ENCODE measurements around the gene KCNJ10. TPM values are rescaled to one million over a fixed set of nuclear protein-coding genes. Genes with fewer than 3 reads are reported as not detected.

Gene KCNJ10
- total and polyA plus RNA-seq, 5 donors from 2014 or later: not detected

GRCh38 chr1:160031365-160032164 is 38.4 kb downstream of the KCNJ10 start, which contains the start of gene PIGM:
PIGM (minus strand) TSS chr1:160031990; CDS start chr1:160031739, 251 bp downstream.
- Histone ChIP-seq H3K27me3 (ENCODE audit: control insufficient read depth, insufficient read depth, low read length) (no peaks in the 10 kb centered on the region), H3K36me3 (ENCODE audit: control insufficient read depth, insufficient read depth, low read length) (no peaks in the 10 kb centered on the region), H3K4me3 (ENCODE audit: low read depth, low read length) (peak within 1 kb of the TSS; percentile 81), H3K4me1 (ENCODE audit: control insufficient read depth, insufficient read depth, low read length, poor library complexity, severe bottlenecking) (peaks cover 29% of the 10 kb centered on the region), H3K27ac (ENCODE audit: insufficient read depth, low read length, poor library complexity, severe bottlenecking) (peak within 1 kb of the TSS; percentile 69), H3K9me3 (ENCODE audit: control insufficient read depth in 2 of 2, low read length in 2 of 2) (no peaks in the 10 kb centered on the region)
- peak; percentile 98 to 99 for ATAC-seq (ENCODE audit: low read depth in 2 of 2)
- Mint-ChIP-seq H3K4me3 (peak within 1 kb of the TSS; percentile 96 to 98 (median 97)), H3K4me1 (peaks cover 24 to 49% (median 40%) of the 10 kb centered on the region in 4 donors), H3K27me3 (no peaks in the 10 kb centered on the region), H3K9me3 (peaks cover 0 to 1% (median 0%) of the 10 kb centered on the region in 7 donors), H3K27ac (peak within 1 kb of the TSS; percentile 89 to 97 (median 97)), H3K36me3 (peaks cover 5% of the 10 kb centered on the region)
- peak; percentile 91 to 98 (median 93) for DNase-seq

- Mint-ChIP-seq H3K27ac (peak overlapping the region; percentile 89 to 97 (median 97)), H3K4me3 (peak overlapping the region; percentile 96 to 98 (median 97)), H3K36me3 (peaks cover 6% of the 10 kb centered on the region), H3K9me3 (peaks cover 0 to 1% (median 0%) of the 10 kb centered on the region in 7 donors), H3K4me1 (peaks cover 24 to 49% (median 40%) of the 10 kb centered on the region in 4 donors), H3K27me3 (no peaks in the 10 kb centered on the region)
- DNase-seq: no peak
- H3K4me1 ChIP-seq (ENCODE audit: control insufficient read depth, insufficient read depth, low read length, poor library complexity, severe bottlenecking): peaks cover 29% of the 10 kb centered on the region
- no peaks in the 10 kb centered on the region for H3K9me3 ChIP-seq (ENCODE audit: control insufficient read depth in 2 of 2, low read length in 2 of 2)
- H3K36me3 ChIP-seq (ENCODE audit: control insufficient read depth, insufficient read depth, low read length): no peaks in the 10 kb centered on the region
- peak overlapping the region; percentile 69 for H3K27ac ChIP-seq (ENCODE audit: insufficient read depth, low read length, poor library complexity, severe bottlenecking)
- ATAC-seq (ENCODE audit: low read depth in 2 of 2): peak; percentile 3 to 23
- H3K27me3 ChIP-seq (ENCODE audit: control insufficient read depth, insufficient read depth, low read length): no peaks in the 10 kb centered on the region
- H3K4me3 ChIP-seq (ENCODE audit: low read depth, low read length): peak overlapping the region; percentile 81
Measured at GRCh38 chr1:160030657-160031364, 39.1 kb downstream of the KCNJ10 start.

GRCh38 chr1:160028426-160028825 is 41.5 kb downstream of the KCNJ10 start:
- ATAC-seq (ENCODE audit: low read depth in 2 of 2) (no peak), DNase-seq (no peak)
- H3K27ac ChIP-seq (ENCODE audit: insufficient read depth, low read length, poor library complexity, severe bottlenecking): no peak overlapping the region
- H3K27me3 ChIP-seq (ENCODE audit: control insufficient read depth, insufficient read depth, low read length): no peaks in the 10 kb centered on the region
- Mint-ChIP-seq H3K9me3 (peaks cover 0 to 1% (median 0%) of the 10 kb centered on the region in 7 donors), H3K36me3 (peaks cover 12% of the 10 kb centered on the region), H3K27ac (no peak overlapping the region), H3K4me3 (peak overlapping the region in 2 of 4 donors; percentile 49 to 75), H3K27me3 (no peaks in the 10 kb centered on the region), H3K4me1 (peaks cover 24 to 49% (median 39%) of the 10 kb centered on the region in 4 donors)
- H3K4me1 ChIP-seq (ENCODE audit: control insufficient read depth, insufficient read depth, low read length, poor library complexity, severe bottlenecking): peaks cover 29% of the 10 kb centered on the region
- no peaks in the 10 kb centered on the region for H3K36me3 ChIP-seq (ENCODE audit: control insufficient read depth, insufficient read depth, low read length)
- H3K9me3 ChIP-seq (ENCODE audit: control insufficient read depth in 2 of 2, low read length in 2 of 2): no peaks in the 10 kb centered on the region
- no peak overlapping the region for H3K4me3 ChIP-seq (ENCODE audit: low read depth, low read length)

- Histone ChIP-seq H3K4me1 (ENCODE audit: control insufficient read depth, insufficient read depth, low read length, poor library complexity, severe bottlenecking) (peaks cover 7% of the 10 kb centered on the region), H3K4me3 (ENCODE audit: low read depth, low read length) (no peak overlapping the region), H3K36me3 (ENCODE audit: control insufficient read depth, insufficient read depth, low read length) (no peaks in the 10 kb centered on the region), H3K27me3 (ENCODE audit: control insufficient read depth, insufficient read depth, low read length) (no peaks in the 10 kb centered on the region), H3K27ac (ENCODE audit: insufficient read depth, low read length, poor library complexity, severe bottlenecking) (no peak overlapping the region), H3K9me3 (ENCODE audit: control insufficient read depth in 2 of 2, low read length in 2 of 2) (no peaks in the 10 kb centered on the region)
- peaks cover 12% of the 10 kb centered on the region for H3K36me3 Mint-ChIP-seq
- no peak overlapping the region for H3K4me3 Mint-ChIP-seq
- peaks cover 4 to 26% (median 17%) of the 10 kb centered on the region in 4 donors for H3K4me1 Mint-ChIP-seq
- H3K9me3 Mint-ChIP-seq: no peaks in the 10 kb centered on the region
- no peak for ATAC-seq (ENCODE audit: low read depth in 2 of 2)
- DNase-seq: no peak
- H3K27me3 Mint-ChIP-seq: peaks cover 4% of the 10 kb centered on the region
- H3K27ac Mint-ChIP-seq: no peak overlapping the region
Measured at GRCh38 chr1:160025314-160025713, 44.6 kb downstream of the KCNJ10 start.

GRCh38 chr1:160024195-160024905 is 45.6 kb downstream of the KCNJ10 start:
- peaks cover 4% of the 10 kb centered on the region for H3K27me3 Mint-ChIP-seq
- Histone ChIP-seq H3K4me1 (ENCODE audit: control insufficient read depth, insufficient read depth, low read length, poor library complexity, severe bottlenecking) (no peaks in the 10 kb centered on the region), H3K27ac (ENCODE audit: insufficient read depth, low read length, poor library complexity, severe bottlenecking) (no peak overlapping the region), H3K4me3 (ENCODE audit: low read depth, low read length) (no peak overlapping the region), H3K27me3 (ENCODE audit: control insufficient read depth, insufficient read depth, low read length) (no peaks in the 10 kb centered on the region), H3K36me3 (ENCODE audit: control insufficient read depth, insufficient read depth, low read length) (no peaks in the 10 kb centered on the region), H3K9me3 (ENCODE audit: control insufficient read depth in 2 of 2, low read length in 2 of 2) (no peaks in the 10 kb centered on the region)
- H3K36me3 Mint-ChIP-seq: peaks cover 12% of the 10 kb centered on the region
- no peak overlapping the region for H3K27ac Mint-ChIP-seq
- ATAC-seq (ENCODE audit: low read depth in 2 of 2) (no peak), DNase-seq (no peak)
- H3K9me3 Mint-ChIP-seq: no peaks in the 10 kb centered on the region
- no peak overlapping the region for H3K4me3 Mint-ChIP-seq
- peaks cover 4 to 18% (median 12%) of the 10 kb centered on the region in 4 donors for H3K4me1 Mint-ChIP-seq

GRCh38 chr1:160022330-160023310 is 47.3 kb downstream of the KCNJ10 start:
- peaks cover 12% of the 10 kb centered on the region for H3K36me3 Mint-ChIP-seq

More at GRCh38 chr1:160022330-160023310, 47.3 kb downstream of the KCNJ10 start:
- Histone ChIP-seq H3K9me3 (ENCODE audit: control insufficient read depth in 2 of 2, low read length in 2 of 2) (no peaks in the 10 kb centered on the region), H3K36me3 (ENCODE audit: control insufficient read depth, insufficient read depth, low read length) (no peaks in the 10 kb centered on the region), H3K4me3 (ENCODE audit: low read depth, low read length) (no peak overlapping the region), H3K4me1 (ENCODE audit: control insufficient read depth, insufficient read depth, low read length, poor library complexity, severe bottlenecking) (no peaks in the 10 kb centered on the region), H3K27me3 (ENCODE audit: control insufficient read depth, insufficient read depth, low read length) (peaks cover 2% of the 10 kb centered on the region), H3K27ac (ENCODE audit: insufficient read depth, low read length, poor library complexity, severe bottlenecking) (no peak overlapping the region)
- Mint-ChIP-seq H3K4me3 (no peak overlapping the region), H3K9me3 (peaks cover 0 to 2% (median 0%) of the 10 kb centered on the region in 7 donors), H3K27me3 (peaks cover 12% of the 10 kb centered on the region), H3K4me1 (peaks cover 0 to 4% (median 3%) of the 10 kb centered on the region in 4 donors), H3K27ac (no peak overlapping the region)
- no peak for ATAC-seq (ENCODE audit: low read depth in 2 of 2)
- DNase-seq: no peak
